ENCODE data around the gene MOG.
A peak's percentile ranks its signal among the peaks of the same experiment; 100 is the strongest.
"Not testable (repeated sequence)": the region's sequence is repeated elsewhere in the genome, so short reads cannot be mapped to it uniquely, and the experiment has no call there.

The MOG gene

GRCh38 chr6:29641430-29642148 is 15.3 kb upstream of the MOG start:
- no peak for DNase-seq

GRCh38 chr6:29647927-29648642 is 8.8 kb upstream of the MOG start:
- DNase-seq, result no peak

GRCh38 chr6:29649701-29650673 is 6.9 kb upstream of the MOG start:
- DNase-seq, result peak; percentile 97

- no peak for DNase-seq
Measured at GRCh38 chr6:29651413-29652197, 5.3 kb upstream of the MOG start.

- DNase-seq, result no peak
Measured at GRCh38 chr6:29652198-29652584, 4.7 kb upstream of the MOG start.

GRCh38 chr6:29653452-29654038 is 3.3 kb upstream of the MOG start:
- no peak for DNase-seq

GRCh38 chr6:29655658-29656057 is 1.2 kb upstream of the MOG start:
- no peak for DNase-seq

- no peak for DNase-seq
Measured at GRCh38 chr6:29656157-29656556, 735 bp upstream of the MOG start.

GRCh38 chr6:29661071-29661470 is 4.2 kb downstream of the MOG start:
- no peak for DNase-seq

- DNase-seq, result not testable (repeated sequence)
Measured at GRCh38 chr6:29661502-29662141, 4.7 kb downstream of the MOG start.

- DNase-seq, result no peak
Measured at GRCh38 chr6:29663300-29664042, 6.6 kb downstream of the MOG start.

- no peak for DNase-seq
Measured at GRCh38 chr6:29665942-29666825, 9.3 kb downstream of the MOG start.

GRCh38 chr6:29666826-29667130 is 9.9 kb downstream of the MOG start:
- DNase-seq, result no peak

GRCh38 chr6:29667158-29667557 is 10.3 kb downstream of the MOG start:
- DNase-seq, result no peak

GRCh38 chr6:29671026-29671425 is 14.1 kb downstream of the MOG start:
- no peak for DNase-seq

GRCh38 chr6:29672116-29672515 is 15.2 kb downstream of the MOG start:
- DNase-seq, result not testable (repeated sequence)

GRCh38 chr6:29673161-29673560 is 16.3 kb downstream of the MOG start:
- no peak for DNase-seq

GRCh38 chr6:29674008-29674407 is 17.1 kb downstream of the MOG start:
- DNase-seq, result no peak

- no peak for DNase-seq
Measured at GRCh38 chr6:29675561-29675960, 18.7 kb downstream of the MOG start.

GRCh38 chr6:29676981-29677601 is 20.2 kb downstream of the MOG start:
- no peak for DNase-seq

All from stimulated activated CD4-positive, alpha-beta T cell treated with anti-CD3 and anti-CD28 coated beads, Interleukin-4, amount 100 ng/mL, for 1 hour (primary cell).